Astrocyte (in vitro differentiated cells and primary cell): ENCODE data around the gene WNT9B. TPM values are rescaled to one million over a fixed set of nuclear protein-coding genes. Genes with fewer than 3 reads are reported as not detected.

Source experiments
- DNase-seq: peaks from one replicate; pipeline ENCODE4 v3.0.0-alpha.2; 2010; ENCODE audit warnings: low read depth
- FAIRE-seq: peaks from 2 replicates; lab custom pipeline; 2011; peaks lifted over from hg19 to GRCh38; lab: Jason Lieb, UNC
- H2AFZ ChIP-seq: 2 replicates; pipeline ENCODE4 v1.6.0; 2012; ENCODE audit warnings: low read depth, low read length, inconsistent platforms
- H3K27ac ChIP-seq: 2 replicates; pipeline ENCODE4 v1.5.1; 2011; ENCODE audit warnings: low read depth, low read length, inconsistent platforms
- H3K27me3 ChIP-seq: 2 replicates; pipeline ENCODE4 v1.6.0; 2011; ENCODE audit warnings: low read length, inconsistent platforms; ENCODE audit not compliant: insufficient read depth
- H3K36me3 ChIP-seq: 2 replicates; pipeline ENCODE4 v1.5.1; 2011; ENCODE audit warnings: low read length, inconsistent platforms; ENCODE audit not compliant: insufficient read depth
- H3K4me1 ChIP-seq: 2 replicates; pipeline ENCODE4 v1.5.1; 2011; ENCODE audit warnings: low read length, inconsistent platforms; ENCODE audit not compliant: insufficient read depth
- H3K4me2 ChIP-seq: 2 replicates; pipeline ENCODE4 v1.6.0; 2012; ENCODE audit warnings: low read length, inconsistent platforms
- H3K4me3 ChIP-seq: 2 replicates; pipeline ENCODE4 v1.5.1; 2011; ENCODE audit warnings: low read depth, mild to moderate bottlenecking, low read length, inconsistent platforms; ENCODE audit not compliant: insufficient read depth
- H3K79me2 ChIP-seq: 2 replicates; pipeline ENCODE4 v1.6.0; 2012; ENCODE audit warnings: mild to moderate bottlenecking, low read length, inconsistent platforms; ENCODE audit not compliant: insufficient read depth
- H3K9ac ChIP-seq: 2 replicates; pipeline ENCODE4 v1.6.0; 2012; ENCODE audit warnings: mild to moderate bottlenecking, low read length, inconsistent platforms
- H3K9me3 ChIP-seq: 2 replicates; pipeline ENCODE4 v1.5.1; 2012; ENCODE audit warnings: low read depth, mild to moderate bottlenecking, low read length, inconsistent platforms; ENCODE audit not compliant: insufficient read depth
- H4K20me1 ChIP-seq: 2 replicates; pipeline ENCODE4 v1.6.0; 2012; ENCODE audit warnings: low read length, inconsistent platforms; ENCODE audit not compliant: insufficient read depth
- H3K27ac Mint-ChIP-seq: one replicate; pipeline ENCODE4 v1.8.0; 2021; ENCODE audit warnings: mild to moderate bottlenecking, mixed read lengths; ENCODE audit not compliant: unreplicated experiment
- H3K27me3 Mint-ChIP-seq: one replicate; pipeline ENCODE4 v1.8.0; 2021; ENCODE audit warnings: low read depth, mixed read lengths; ENCODE audit not compliant: unreplicated experiment
- H3K36me3 Mint-ChIP-seq: one replicate; pipeline ENCODE4 v1.8.0; 2021; ENCODE audit warnings: low read depth, mixed read lengths; ENCODE audit not compliant: unreplicated experiment
- H3K4me1 Mint-ChIP-seq: one replicate; pipeline ENCODE4 v1.8.0; 2021; ENCODE audit warnings: low read depth, mixed read lengths; ENCODE audit not compliant: unreplicated experiment
- H3K4me3 Mint-ChIP-seq: one replicate; pipeline ENCODE4 v1.8.0; 2021; ENCODE audit warnings: mild to moderate bottlenecking, moderate library complexity, mixed read lengths; ENCODE audit not compliant: unreplicated experiment
- H3K9me3 Mint-ChIP-seq: one replicate; pipeline ENCODE4 v1.8.0; 2021; ENCODE audit warnings: mild to moderate bottlenecking, mixed read lengths; ENCODE audit not compliant: unreplicated experiment
- EZH2 ChIP-seq: IDR thresholded peaks from 2 replicates; pipeline ENCODE4 v1.6.1; 2012; ENCODE audit warnings: mild to moderate bottlenecking, low read length, inconsistent platforms; ENCODE audit not compliant: insufficient read depth
- total RNA-seq: library from RNA; stranded (reverse); gene quantifications from 2 replicates; pipeline ENCODE4 v1.2.1, GENCODE V29; 2021
- TF ChIP-seq, protein P1 (sequence below): IDR thresholded peaks from 2 replicates; pipeline ENCODE4 v1.5.1; 2011; ENCODE audit warnings: low read depth, mild to moderate bottlenecking, inconsistent platforms, low read length, moderate library complexity; ENCODE audit not compliant: insufficient read depth

The WNT9B gene
- total RNA-seq, 1 donor from 2014 or later: 0.48 TPM

DNA sequence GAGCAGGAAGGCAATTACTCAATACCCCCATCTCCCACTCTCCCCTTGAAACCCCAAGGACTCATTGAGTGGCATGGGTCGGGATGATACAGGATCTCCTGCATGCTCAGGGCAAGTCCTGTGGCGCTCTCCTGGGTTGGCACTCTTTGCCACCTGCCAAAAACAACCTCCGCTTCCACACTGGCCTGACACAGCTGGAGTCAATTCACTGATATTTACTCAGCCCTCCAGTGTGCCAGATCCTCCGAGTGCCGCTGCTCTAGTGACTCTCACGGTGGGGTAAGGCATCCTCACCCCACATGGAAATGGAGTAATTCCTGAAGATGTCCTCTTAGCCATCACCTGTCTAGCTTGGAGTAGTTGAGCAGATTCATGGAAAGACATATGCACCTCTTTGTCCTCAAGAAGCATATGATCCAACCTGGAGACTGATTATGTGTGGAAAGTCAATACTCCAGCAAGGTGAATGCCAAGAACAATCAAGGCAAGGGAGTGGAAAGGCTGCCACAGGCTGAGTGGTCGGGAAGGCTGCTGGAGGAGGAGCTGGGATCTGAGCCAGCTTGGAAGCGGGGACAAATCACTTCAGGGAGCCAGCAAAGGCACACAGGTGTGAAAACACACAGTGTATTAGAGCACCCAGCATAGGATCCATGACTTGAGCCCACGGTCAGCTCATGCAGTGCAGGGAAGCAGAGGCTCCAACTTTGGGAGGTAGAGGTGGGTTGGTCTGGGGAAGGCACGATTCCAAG, 59.0 kb downstream of the WNT9B start:
- H3K9me3 Mint-ChIP-seq: no peaks in the 10 kb centered on the region
- H3K79me2 ChIP-seq: no peaks in the 10 kb centered on the region
- no peaks in the 10 kb centered on the region for H3K4me1 Mint-ChIP-seq
- H3K9ac ChIP-seq: no peak overlapping the region
- no peak overlapping the region for H3K27ac Mint-ChIP-seq
- H3K27me3 ChIP-seq: peaks cover 15% of the 10 kb centered on the region
- H3K4me3 ChIP-seq: no peak overlapping the region
- H3K27me3 Mint-ChIP-seq: peaks cover 31% of the 10 kb centered on the region
- no peaks in the 10 kb centered on the region for H3K36me3 ChIP-seq
- no peak for FAIRE-seq
- DNase-seq: no peak
- no peak overlapping the region for H2AFZ ChIP-seq
- H3K27ac ChIP-seq: no peak overlapping the region
- no peaks in the 10 kb centered on the region for H3K9me3 ChIP-seq
- no peak overlapping the region for H3K4me2 ChIP-seq
- no peaks in the 10 kb centered on the region for H3K4me1 ChIP-seq
- no peak for TF ChIP-seq EZH2
- TF ChIP-seq, protein P1, sequence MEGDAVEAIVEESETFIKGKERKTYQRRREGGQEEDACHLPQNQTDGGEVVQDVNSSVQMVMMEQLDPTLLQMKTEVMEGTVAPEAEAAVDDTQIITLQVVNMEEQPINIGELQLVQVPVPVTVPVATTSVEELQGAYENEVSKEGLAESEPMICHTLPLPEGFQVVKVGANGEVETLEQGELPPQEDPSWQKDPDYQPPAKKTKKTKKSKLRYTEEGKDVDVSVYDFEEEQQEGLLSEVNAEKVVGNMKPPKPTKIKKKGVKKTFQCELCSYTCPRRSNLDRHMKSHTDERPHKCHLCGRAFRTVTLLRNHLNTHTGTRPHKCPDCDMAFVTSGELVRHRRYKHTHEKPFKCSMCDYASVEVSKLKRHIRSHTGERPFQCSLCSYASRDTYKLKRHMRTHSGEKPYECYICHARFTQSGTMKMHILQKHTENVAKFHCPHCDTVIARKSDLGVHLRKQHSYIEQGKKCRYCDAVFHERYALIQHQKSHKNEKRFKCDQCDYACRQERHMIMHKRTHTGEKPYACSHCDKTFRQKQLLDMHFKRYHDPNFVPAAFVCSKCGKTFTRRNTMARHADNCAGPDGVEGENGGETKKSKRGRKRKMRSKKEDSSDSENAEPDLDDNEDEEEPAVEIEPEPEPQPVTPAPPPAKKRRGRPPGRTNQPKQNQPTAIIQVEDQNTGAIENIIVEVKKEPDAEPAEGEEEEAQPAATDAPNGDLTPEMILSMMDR: no peak
- no peaks in the 10 kb centered on the region for H3K36me3 Mint-ChIP-seq
- no peaks in the 10 kb centered on the region for H4K20me1 ChIP-seq
- H3K4me3 Mint-ChIP-seq: peak overlapping the region; percentile 21

DNA sequence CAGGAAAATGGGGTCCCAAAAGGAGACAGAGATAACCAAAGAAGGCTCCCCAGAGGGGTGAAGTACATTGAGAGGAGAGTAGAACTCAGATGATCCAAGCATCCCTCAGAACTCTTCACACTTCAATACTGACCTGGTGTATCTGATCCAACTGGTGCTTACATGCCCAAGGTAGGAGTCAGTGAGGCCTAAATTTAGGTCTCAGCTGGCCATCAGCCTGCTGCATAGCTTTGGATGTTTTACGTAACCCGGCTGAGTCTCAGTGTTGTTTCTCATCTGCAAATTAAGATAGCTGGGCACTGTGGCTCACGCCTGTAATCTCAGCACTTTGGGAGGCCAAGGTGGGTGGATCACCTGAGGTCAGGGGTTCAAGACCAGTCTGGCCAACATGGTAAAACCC, 59.9 kb downstream of the WNT9B start:
- H3K9me3 ChIP-seq: no peaks in the 10 kb centered on the region
- peaks cover 15% of the 10 kb centered on the region for H3K27me3 ChIP-seq
- H3K79me2 ChIP-seq: no peaks in the 10 kb centered on the region
- no peak overlapping the region for H3K4me2 ChIP-seq
- Mint-ChIP-seq H3K27me3 (peaks cover 31% of the 10 kb centered on the region), H3K27ac (no peak overlapping the region), H3K4me1 (no peaks in the 10 kb centered on the region), H3K36me3 (no peaks in the 10 kb centered on the region), H3K9me3 (no peaks in the 10 kb centered on the region), H3K4me3 (no peak overlapping the region)
- no peak overlapping the region for H3K4me3 ChIP-seq
- H4K20me1 ChIP-seq: no peaks in the 10 kb centered on the region
- FAIRE-seq (no peak), DNase-seq (no peak)
- no peaks in the 10 kb centered on the region for H3K36me3 ChIP-seq
- TF ChIP-seq, protein P1: no peak
- no peak for TF ChIP-seq EZH2
- H3K27ac ChIP-seq: no peak overlapping the region
- no peak overlapping the region for H2AFZ ChIP-seq
- H3K4me1 ChIP-seq: no peaks in the 10 kb centered on the region
- H3K9ac ChIP-seq: no peak overlapping the region

DNA sequence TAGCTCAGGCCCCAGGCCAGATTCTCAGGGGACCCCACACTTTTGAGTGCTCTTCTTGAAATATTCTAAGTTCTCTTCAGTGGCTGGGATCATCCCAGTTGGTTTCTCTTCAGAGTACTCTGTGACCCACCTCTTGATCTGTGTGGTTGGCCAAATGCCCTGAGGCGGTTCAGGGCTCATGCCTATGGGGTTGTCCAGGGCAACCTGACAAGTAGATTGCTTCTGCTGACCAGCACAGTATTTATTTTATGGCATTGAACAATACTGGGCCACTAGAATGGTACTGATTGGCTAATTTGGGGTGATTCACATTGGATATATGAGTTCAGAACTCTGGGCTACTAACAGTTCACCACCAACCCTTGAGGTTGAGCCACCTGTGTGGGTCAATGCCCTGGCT, 64.2 kb downstream of the WNT9B start:
- DNase-seq (no peak), FAIRE-seq (no peak)
- no peaks in the 10 kb centered on the region for H3K4me1 ChIP-seq
- H3K36me3 Mint-ChIP-seq: no peaks in the 10 kb centered on the region
- H2AFZ ChIP-seq: no peak overlapping the region
- H3K4me1 Mint-ChIP-seq: no peaks in the 10 kb centered on the region
- no peaks in the 10 kb centered on the region for H3K36me3 ChIP-seq
- no peak overlapping the region for H3K4me3 Mint-ChIP-seq
- H3K9me3 Mint-ChIP-seq: no peaks in the 10 kb centered on the region
- H3K27me3 Mint-ChIP-seq: peaks cover 20% of the 10 kb centered on the region
- H3K27ac Mint-ChIP-seq: no peak overlapping the region
- H4K20me1 ChIP-seq: no peaks in the 10 kb centered on the region
- no peak overlapping the region for H3K27ac ChIP-seq
- peaks cover 3% of the 10 kb centered on the region for H3K27me3 ChIP-seq
- no peak overlapping the region for H3K4me3 ChIP-seq
- H3K9ac ChIP-seq: no peak overlapping the region
- no peak overlapping the region for H3K4me2 ChIP-seq
- no peaks in the 10 kb centered on the region for H3K79me2 ChIP-seq
- TF ChIP-seq EZH2: no peak
- TF ChIP-seq, protein P1: no peak
- no peaks in the 10 kb centered on the region for H3K9me3 ChIP-seq
